CD4-positive, alpha-beta T cell treated with Interleukin-6 for 4 hours (primary cell): ENCODE results near the gene BBX.
"Not testable (repeated sequence)": the region's sequence is repeated elsewhere in the genome, so short reads cannot be mapped to it uniquely, and the experiment has no call there.

Experiments
- DNase-seq: peaks from one replicate; pipeline ENCODE4 v3.0.0-alpha.2; 2020; ENCODE audit warnings: mixed read lengths

The BBX gene

DNA sequence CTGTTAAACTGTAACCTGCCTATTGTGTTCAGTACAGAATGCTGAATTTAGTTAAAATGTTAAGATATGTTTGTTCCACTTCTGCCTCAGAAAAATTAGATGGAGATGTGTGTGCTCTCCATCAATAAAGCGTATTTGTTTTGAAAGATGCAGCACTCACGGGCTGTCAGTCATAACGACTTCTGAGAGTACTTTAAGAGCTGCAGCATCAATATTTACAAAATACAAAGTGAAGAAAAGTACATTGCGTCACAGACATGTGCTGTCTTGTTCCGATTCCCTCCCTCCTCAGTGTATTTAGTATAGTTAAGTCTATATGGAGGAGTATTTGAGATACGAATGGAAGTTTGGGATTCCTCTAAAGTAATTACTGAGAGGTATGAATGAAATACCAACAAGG, 166.6 kb downstream of the BBX start:
- no peak for DNase-seq

DNA sequence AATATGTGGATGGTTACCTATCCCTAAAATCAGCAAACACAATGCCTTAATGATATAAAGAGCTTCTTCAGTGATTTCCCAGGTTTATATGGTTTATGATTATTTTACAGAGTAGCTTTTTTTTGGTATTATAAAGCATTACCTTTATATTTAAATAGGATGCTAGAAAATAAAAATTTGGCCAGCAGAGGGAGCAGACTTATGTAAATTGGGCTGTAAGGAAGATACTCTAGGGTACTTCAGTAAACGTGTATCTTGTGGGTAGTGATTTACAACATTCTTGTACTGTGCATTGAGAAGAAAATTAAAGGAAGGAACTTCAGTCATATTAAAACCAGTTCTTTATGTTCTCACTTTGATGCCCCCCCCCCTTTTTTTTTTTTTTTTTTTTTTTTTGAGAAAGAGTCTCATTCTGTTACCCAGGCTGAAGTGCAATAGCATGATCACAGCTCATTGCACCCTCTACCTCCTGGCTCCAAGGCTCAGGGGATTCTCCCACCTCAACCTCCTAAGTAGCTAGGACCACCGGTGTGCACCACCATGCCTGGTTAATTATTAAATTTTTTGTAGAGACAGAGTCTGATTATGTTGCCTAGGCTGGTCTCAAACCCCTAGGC, 167.9 kb downstream of the BBX start:
- DNase-seq = peak; percentile 6

DNA sequence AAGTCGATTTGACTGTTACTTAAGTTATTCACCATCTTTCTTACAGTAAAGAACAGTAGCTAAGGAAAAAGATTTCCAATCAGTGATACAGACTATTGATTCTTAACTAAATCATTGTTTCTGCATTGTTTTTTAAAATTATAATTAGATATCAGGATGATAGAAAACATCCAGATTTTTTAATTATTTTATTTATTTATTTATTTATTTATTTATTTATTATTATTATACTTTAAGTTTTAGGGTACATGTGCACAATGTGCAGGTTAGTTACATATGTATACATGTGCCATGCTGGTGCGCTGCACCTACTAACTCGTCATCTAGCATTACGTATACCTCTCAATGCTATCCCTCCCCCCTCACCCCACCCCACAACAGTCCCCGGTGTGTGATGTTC, 169.2 kb downstream of the BBX start:
- not testable (repeated sequence) for DNase-seq

DNA sequence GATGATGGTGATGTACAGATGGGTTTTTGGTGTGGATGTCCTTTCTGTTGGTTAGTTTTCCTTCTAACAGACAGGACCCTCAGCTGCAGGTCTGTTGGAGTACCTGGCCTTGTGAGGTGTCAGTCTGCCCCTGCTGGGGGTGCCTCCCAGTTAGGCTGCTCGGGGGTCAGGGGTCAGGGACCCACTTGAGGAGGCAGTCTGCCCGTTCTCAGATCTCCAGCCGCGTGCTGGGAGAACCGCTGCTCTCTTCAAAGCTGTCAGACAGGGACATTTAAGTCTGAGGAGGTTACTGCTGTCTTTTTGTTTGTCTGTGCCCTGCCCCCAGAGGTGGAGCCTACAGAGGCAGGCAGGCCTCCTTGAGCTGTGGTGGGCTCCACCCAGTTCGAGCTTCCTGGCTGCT, 174.6 kb downstream of the BBX start:
- not testable (repeated sequence) for DNase-seq

DNA sequence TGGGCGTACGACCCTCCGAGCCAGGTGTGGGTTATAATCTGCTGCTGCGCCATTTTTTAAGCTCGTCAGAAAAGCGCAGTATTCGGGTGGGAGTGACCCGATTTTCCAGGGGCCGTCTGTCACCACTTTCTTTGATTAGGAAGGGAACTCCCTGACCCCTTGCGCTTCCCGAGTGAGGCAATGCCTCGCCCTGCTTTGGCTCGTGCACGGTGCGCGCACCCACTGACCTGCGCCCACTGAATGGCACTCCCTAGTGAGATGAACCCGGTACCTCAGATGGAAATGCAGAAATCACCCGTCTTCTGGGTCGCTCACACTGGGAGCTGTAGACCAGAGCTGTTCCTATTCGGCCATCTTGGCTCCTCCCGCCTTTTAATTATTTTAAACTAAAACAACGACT, 175.1 kb downstream of the BBX start:
- not testable (repeated sequence) for DNase-seq

DNA sequence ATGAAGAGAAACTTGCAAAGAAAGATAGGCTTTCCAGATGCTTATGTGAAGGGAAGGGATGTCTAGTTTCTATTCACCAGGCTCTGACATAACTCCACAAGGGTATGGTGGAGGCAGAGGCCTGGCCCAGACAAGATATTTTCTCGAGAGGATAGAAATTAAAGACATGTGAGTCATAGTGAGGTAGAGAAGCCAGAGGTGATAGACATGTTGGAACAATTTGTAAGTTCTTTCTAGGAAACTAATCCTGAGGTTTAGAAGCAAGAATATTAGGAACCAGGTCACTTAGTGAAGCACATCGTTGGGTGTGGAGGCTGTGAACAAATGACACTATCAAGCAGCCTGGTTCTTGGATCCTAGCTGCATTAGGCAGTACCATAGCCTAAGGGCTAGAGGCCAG, 176.9 kb downstream of the BBX start:
- DNase-seq = no peak

DNA sequence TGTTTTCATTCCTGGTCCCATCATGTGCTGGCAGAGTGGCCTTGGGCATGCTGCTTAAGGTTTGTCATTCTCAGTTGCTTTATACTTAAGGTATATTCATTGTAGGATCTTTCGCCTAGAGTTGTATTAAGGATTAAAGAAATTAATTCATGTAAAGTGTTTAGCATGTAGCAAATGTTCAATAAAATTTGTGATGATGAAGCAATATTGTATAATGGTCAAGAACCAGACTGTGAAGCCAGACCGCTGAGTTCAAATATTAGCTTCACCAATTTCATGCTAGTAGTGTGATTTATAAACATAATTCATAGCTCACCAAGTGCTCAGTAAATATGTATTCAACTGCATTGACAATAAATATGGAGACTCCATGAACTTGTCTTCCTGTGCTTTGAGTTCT, 178.5 kb downstream of the BBX start:
- DNase-seq = no peak

DNA sequence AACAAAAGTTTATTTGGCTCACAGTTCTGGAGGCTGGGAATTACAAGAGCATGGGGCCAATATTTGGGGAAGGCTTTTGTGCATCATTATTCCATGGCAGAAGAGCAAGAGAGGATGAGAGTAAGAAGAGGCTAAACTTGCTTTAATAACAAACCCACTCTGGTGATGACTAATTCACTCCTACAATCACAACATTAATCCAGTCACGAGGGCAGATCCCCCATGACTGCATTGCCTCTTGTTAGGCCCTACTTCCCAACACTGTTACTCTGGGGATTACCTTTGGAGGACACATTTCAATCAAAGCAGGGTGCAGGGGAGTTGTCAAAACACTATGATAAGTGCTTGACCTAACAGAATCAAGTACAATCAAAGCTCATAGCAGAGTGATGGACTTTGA, 181.7 kb downstream of the BBX start:
- DNase-seq = no peak

DNA sequence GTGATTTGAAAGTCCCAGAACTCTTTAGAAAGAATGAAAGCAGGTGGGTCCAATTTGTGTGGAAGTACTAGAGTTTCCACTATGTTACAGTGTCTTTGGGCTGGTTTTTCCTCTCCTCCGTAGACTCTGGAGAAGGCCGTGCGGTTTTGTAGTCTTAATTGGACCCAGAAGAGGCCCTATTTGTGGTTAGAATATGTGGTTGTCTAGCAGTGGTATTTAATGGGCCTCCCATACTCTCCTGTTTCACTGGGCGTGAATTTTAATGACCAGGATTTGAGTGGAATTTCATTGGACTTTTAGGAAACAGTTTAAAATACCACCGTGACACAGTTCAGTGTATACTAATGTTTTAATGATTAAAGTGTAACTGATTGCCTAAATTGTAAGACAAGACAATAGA, 182.3 kb downstream of the BBX start:
- no peak for DNase-seq

DNA sequence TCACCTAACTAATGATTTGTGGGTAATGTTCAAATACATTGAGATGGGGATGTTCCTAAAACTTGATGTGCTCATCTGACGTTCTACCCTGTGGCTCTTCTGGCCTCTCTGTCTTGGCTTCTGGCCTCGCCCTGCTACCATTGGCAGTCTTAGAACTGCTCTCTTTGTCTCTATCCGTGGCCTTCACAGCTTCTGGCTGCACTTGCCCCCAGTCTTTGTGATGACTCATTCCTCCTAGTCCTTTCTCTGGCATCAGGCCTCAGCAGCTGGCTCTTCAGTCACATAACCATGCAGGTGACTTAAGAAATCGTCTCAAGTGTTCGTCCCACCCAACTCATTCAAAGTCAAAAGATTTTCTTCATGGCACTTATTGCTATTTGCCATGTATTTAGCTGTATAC, 188.1 kb downstream of the BBX start:
- DNase-seq = no peak

DNA sequence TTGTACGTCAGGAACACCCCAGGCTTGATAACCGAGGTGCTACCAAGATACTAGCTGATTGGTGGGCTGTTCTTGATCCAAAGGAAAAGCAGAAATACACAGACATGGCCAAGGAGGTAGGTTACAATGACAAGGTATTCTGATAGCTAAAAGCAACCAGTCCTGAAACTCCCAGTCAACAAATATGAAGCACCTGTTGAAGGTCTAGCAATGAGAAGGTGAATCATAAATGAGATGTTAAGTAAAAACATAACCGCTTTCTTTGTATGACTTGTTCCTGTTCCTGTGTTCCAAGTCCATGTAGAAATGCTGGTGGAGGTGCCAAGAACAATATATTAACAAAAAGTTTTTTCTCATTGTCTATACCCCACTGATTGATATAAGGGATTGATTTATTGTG, 194.0 kb downstream of the BBX start:
- no peak for DNase-seq

DNA sequence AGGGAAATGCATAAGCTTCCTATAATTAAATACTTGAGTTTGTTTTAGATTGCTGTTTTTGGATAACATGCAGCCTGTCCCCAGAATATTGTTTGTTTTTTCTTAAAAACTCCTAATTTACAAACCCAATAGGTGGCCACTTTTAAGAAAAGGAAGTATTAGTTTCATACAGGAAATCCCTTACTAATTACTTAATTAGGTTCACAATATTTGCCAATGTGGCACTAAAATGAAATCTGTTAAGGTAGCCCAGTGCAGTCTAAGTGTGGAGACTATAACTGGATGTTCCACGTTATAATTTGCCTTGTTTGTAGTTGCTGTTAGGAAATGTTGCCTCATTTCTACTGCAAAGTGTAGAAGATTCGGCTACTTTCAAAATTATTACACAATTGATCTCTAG, 195.8 kb downstream of the BBX start:
- DNase-seq = no peak

DNA sequence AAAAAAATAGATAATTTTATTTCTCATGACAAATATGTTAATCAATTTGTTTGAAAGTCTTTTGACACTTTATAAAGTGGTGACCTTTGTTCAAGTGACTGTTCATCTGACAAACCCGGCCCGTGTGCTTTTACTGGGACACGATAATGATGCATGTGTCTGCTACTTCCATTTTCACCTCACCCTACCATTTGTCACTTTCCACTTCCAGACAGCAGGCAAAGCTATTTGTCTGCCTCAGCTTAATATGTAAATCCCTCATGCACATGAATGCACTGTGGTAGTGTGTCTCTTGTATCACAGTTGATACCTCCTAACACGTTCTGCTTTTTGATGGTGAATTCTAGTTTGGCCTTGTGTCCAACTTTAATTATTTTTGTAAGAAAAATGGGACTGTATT, 204.3 kb downstream of the BBX start:
- DNase-seq = no peak

DNA sequence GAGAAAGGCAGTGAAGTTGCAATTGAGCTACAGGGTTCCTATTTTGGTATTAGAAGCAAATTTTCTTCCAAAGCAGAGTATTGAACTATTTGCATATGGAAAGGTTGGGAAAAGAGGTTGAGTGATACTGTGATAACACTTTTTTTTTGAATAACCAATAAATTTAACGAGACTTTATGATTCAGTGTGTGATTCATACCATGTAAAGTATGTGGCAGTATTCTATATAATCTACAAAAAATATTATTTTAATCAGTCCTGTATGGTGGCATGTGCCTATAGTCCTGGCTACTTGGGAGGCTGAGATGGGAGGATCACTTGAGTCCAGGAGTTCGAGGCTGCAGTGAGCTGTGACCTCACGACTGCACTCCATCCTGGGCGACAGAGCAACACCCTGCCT, 206.9 kb downstream of the BBX start:
- no peak for DNase-seq

DNA sequence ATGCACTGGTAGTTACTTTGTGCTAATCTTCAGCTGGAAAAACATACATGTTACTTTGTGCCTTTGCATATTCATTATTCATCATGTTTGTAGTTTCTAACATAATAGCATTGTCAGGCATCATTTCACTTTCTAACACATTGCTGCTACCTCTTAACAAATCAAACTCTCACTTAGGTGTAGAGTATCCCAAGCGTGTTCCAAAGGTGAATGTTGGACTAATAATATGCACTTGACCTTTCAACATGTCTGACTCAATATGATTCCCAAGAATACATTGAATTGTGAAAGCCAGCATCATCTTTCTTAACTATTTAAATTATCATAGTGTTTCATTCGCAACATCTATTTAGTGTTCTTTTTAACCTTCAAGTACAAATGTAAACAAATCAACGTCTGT, 211.6 kb downstream of the BBX start:
- no peak for DNase-seq

DNA sequence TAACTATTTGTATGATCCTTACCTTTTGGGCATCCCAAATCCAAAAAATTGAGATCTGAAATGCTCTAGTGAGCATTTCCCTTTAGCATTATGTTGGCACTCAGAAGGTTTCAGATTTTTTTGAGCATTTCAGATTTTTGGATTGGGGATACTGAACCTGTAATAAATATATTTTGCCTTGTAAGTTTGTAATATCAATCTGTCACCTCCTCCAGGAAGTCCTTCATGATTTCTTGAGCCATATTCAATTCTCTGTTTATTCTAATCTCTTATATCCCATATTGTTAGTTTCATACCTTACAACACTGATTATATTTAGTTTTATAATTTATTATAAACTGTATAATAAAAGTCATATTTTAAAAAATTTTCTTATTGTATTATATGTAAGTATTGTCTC, 215.2 kb downstream of the BBX start:
- no peak for DNase-seq

DNA sequence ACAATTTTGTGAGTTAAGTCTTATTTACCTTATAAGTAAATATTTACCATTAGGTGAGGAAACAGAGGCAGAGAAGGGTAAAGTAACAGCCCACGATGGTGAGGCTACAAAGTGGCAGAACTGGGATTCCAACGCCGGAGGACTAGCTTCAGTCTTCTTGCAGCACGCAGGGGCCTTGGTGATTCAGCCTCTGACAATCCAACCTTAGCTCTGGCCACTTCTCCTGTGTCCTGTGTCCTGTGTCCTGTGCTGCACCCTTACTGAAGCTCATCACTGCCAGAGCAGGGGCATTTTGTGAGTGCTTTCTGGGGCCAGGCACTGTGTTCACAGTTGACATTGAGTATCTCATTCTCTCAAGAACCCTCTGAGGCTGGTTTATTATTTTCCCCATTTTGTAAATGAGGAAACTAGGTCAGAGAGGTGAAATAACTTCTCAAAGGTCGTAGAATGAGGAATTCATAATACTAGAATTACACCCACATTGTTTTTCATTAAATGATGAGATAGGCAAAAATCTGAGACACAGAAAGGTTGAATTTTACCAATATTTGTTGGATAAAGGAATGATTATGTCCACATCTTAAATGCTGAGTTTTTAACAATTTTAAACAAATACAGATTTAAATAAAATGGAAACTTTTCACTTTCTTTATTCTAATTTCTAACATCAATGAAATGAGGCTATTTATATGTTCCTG, 215.9 kb downstream of the BBX start:
- no peak for DNase-seq

DNA sequence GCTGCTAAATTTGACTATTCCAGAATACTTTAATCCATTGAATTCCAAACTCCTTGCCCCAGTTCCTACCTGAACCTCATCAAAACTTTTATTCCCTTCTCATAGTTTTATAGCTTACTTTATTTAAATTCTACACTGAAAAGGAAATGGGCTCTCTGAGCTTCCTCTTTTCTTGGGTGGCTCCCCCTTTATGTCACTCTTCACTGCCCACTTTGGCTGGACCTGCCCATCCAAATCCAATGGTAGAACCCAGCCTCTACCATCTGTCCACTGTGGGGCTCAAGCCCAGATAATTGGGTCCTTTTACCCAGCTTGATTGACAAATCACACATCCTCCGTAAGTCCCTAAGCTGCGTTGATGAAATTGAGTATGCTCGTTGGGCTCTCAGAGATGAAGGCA, 216.5 kb downstream of the BBX start:
- no peak for DNase-seq

DNA sequence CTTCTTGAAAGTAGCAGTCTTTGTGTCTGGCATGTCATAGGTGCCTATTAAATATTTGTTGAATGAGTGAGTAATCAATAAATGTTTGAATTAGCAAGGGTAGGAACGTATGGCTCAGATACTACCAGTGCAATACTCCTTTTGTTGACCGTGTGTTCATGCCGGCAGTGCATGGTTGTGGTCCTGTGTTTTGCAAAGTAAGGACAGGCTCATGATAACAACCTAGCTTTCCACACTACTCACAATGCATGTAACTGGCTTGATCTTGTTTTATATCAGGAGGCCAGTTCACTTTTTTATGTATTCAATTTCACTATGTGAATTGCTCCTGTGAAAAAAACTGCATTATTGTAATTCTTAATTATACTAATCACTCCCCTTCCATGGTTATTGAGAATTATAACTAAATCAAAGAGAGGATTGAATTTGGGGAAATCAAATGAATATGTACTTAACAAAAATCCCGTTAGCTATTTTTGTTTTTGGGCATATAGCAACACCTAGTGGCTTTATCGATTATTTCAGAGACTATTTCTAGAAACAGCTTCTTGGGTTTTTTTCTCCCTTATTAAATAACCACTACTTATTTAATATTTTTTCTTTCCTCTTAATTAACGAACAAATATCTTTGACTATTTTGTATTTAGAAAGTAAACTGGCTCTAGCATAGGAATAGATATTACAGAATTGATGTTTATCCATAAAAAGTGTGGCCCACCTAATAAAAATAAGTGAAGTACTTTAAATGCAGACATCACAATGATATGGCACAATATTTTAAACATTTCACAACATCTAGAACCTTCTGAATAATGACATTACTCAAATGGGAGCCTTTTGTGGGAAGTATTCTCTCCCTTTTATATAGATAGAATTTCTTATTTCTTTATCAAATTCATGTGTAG, 218.5 kb downstream of the BBX start:
- no peak for DNase-seq

DNA sequence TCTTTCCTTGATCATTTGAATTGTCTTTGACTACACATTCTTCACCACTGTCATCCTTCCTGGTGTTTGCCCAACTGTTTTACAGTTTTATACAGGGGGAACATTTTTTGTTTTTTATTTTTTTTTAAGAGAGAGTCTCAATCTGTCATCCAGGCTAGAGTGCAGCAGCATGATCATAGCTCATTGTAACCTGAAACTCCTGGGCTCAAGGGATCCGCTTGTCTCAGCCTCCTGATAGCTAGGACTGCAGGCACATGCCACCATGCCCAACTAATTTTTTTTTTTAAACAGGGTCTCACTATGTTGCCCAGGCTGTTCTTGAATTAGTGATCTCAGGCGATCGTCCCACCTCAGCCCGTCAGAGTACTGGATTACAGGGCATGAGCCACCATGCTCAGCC, 222.6 kb downstream of the BBX start:
- DNase-seq = no peak

DNA sequence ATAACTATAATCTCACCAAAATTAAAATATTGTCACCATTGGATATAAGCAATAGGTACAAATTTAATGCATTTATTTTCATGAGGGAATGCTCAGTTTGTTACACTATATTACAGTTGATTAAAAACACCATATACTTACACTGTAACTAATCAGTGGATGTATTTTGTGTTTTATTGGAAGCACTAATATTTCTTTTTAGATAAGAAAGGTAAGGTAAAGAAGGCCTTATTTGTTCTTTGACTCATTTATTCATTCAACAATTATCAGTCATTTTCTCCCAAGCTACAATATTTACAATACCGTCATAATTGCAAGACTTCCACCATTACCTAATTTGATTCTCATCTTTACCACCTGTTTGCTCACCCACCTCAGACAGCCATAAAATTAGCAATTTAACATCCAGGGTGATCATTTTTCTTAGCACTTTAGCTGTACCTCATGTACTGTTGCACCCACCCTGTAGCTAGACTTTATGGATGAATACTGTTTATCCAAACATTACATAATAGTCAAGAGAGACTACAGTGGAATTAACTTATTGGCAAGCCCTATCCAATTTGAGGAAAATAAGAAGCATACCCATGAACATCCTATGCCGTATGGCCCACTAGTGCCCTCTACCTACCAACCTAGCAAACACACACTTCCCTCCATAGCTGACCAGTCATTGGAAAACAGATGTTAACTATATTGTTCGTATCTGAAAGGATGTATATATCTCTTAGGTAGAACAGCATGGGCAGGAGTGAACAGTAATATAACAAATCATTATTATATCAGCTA, 229.6 kb downstream of the BBX start:
- DNase-seq = no peak

DNA sequence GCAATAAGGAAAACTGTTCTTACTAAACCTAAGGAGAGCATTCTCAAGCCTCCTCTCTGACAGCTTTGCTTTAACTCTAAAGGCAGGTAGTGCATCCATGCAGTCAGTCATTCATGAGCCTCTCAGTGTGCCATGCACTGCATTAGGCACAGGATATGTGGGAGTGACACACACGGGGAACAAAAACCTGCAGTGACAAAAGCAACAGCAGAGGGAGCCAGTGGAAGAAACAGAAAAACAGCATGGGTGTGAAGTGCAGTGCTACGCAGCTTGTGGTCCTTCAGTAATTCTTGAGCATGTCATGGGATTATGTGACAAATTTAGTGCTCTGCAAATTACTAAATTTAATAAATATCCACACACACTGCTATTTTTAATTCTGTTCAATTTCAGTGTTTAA, 230.7 kb downstream of the BBX start:
- peak; percentile 5 for DNase-seq

DNA sequence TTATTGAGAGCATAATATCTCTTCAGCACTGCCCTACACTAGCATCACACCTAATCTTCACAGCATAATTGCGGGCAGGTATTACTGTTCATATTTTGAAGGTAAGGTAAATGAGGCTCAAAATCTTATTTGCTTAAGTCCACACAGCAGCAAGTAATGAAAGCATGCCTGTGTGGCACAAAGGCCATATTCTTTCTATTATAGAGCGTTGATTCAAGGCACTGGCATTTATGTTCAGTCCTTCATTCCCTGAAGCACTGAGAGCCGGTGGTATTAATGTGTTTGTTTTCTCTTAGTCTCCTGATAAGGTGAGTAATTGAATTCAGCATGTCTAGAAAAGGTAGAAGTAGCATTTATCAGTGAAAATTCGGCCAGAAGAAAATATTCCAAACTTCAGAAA, 231.2 kb downstream of the BBX start:
- no peak for DNase-seq
